HepG2 (cell line): Measurements from ENCODE around the gene COL9A3. TPM values are rescaled to one million over a fixed set of nuclear protein-coding genes. Genes with fewer than 3 reads are reported as not detected.

ENCODE experiments used
- EEA1 ChIP-seq: sonication (generic); formaldehyde crosslinking; IDR thresholded peaks from 2 replicates; pipeline ENCODE4 v1.5.1; 2020; ENCODE audit warnings: mild to moderate bottlenecking, missing genetic modification reagents, borderline replicate concordance
- GTF3A ChIP-seq: sonication (generic); formaldehyde crosslinking; conservative IDR thresholded peaks from 2 replicates; pipeline ENCODE4 v1.4.0; 2020; ENCODE audit warnings: mild to moderate bottlenecking, missing genetic modification reagents
- MTA1 ChIP-seq: sonication (generic); formaldehyde crosslinking; IDR thresholded peaks from 2 replicates; pipeline ENCODE4 v1.4.0; 2020; ENCODE audit warnings: missing genetic modification reagents, mild to moderate bottlenecking, borderline replicate concordance
- POLR2G ChIP-seq: fragments of 200-400 bp; formaldehyde crosslinking; IDR thresholded peaks from 2 replicates; pipeline ENCODE4 v1.6.1; 2018; ENCODE audit warnings: mild to moderate bottlenecking, low read depth, low read length, moderate library complexity
- RAD21 ChIP-seq: fragments of 450-650 bp; formaldehyde crosslinking; IDR thresholded peaks from 2 replicates; pipeline ENCODE4 v1.5.0; 2020; ENCODE audit warnings: mild to moderate bottlenecking
- RFX1 ChIP-seq: fragments of 450-650 bp; IDR thresholded peaks from 2 replicates; pipeline ENCODE4 v1.6.1; 2017
- RORA ChIP-seq: sonication (generic); formaldehyde crosslinking; IDR thresholded peaks from 2 replicates; pipeline ENCODE4 v1.5.0; 2020; ENCODE audit warnings: mild to moderate bottlenecking, missing genetic modification reagents, moderate library complexity
- TARDBP ChIP-seq: sonication (generic); formaldehyde crosslinking; IDR thresholded peaks from 2 replicates; pipeline ENCODE4 v1.8.0; 2022; ENCODE audit warnings: mild to moderate bottlenecking, missing genetic modification reagents
- ZBTB7B ChIP-seq: sonication (generic); formaldehyde crosslinking; IDR thresholded peaks from 2 replicates; pipeline ENCODE4 v1.4.0; 2020; ENCODE audit warnings: missing genetic modification reagents
- ZFAT ChIP-seq: sonication (generic); formaldehyde crosslinking; conservative IDR thresholded peaks from 2 replicates; pipeline ENCODE4 v1.8.1; 2023; ENCODE audit warnings: missing genetic modification reagents, inconsistent platforms
- ZFP36L1 ChIP-seq: sonication (generic); formaldehyde crosslinking; IDR thresholded peaks from 2 replicates; pipeline ENCODE4 v1.8.0; 2022; ENCODE audit warnings: mild to moderate bottlenecking, missing genetic modification reagents, moderate library complexity
- ZFYVE20 ChIP-seq: sonication (generic); formaldehyde crosslinking; IDR thresholded peaks from 2 replicates; pipeline ENCODE4 v1.8.0; 2023; ENCODE audit warnings: low read depth, mild to moderate bottlenecking, moderate library complexity, missing genetic modification reagents, borderline replicate concordance
- ZMAT3 ChIP-seq: sonication (generic); formaldehyde crosslinking; conservative IDR thresholded peaks from 2 replicates; pipeline ENCODE4 v1.7.0; 2021; ENCODE audit warnings: missing genetic modification reagents
- ZNF782 ChIP-seq: sonication (generic); formaldehyde crosslinking; IDR thresholded peaks from 2 replicates; pipeline ENCODE4 v1.4.0; 2020; ENCODE audit warnings: missing genetic modification reagents, mild to moderate bottlenecking, borderline replicate concordance
- polyA plus RNA-seq, 8 experiments: library from polyadenylated mRNA; depleted of rRNA in 3 of 8; stranded (reverse) in 7 of 8; unstranded in 1 of 8; fragments of >200 nt; fragmentation: Illumina TruSeq in 4 of 8; extraction: Trizol in 4 of 8; gene quantifications; 2 replicates each; pipeline versions ENCODE4 v1.2.1 to v1.2.3, GENCODE V29; 2011 to 2016; ENCODE audit warnings: low read depth in 4 of 8, missing spikeins in 1 of 8, mixed read lengths in 1 of 8; ENCODE audit not compliant: insufficient read depth in 1 of 8
- total RNA-seq, 5 experiments: library from RNA; depleted of rRNA; stranded (reverse); fragments of >200 nt; fragmentation: Illumina TruSeq; extraction: Trizol; gene quantifications; 2 replicates each; pipeline ENCODE4 v1.2.3, GENCODE V29; 2016; ENCODE audit warnings: low read depth in 1 of 5
- TF ChIP-seq, protein P1 (sequence below): sonication (generic); formaldehyde crosslinking; IDR thresholded peaks from 2 replicates; pipeline ENCODE4 v1.5.1; 2020; ENCODE audit warnings: mild to moderate bottlenecking, missing genetic modification reagents, borderline replicate concordance
- TF ChIP-seq, protein P2 (sequence below): sonication (generic); formaldehyde crosslinking; IDR thresholded peaks from 2 replicates; pipeline ENCODE4 v1.9.0; 2021; ENCODE audit warnings: missing genetic modification reagents, borderline replicate concordance
- TF ChIP-seq, protein P3 (sequence below): sonication (generic); formaldehyde crosslinking; IDR thresholded peaks from 2 replicates; pipeline ENCODE4 v1.4.0; 2020; ENCODE audit warnings: missing genetic modification reagents
- TF ChIP-seq, protein P4 (sequence below): sonication (generic); formaldehyde crosslinking; IDR thresholded peaks from 2 replicates; pipeline ENCODE4 v1.8.0; 2022; ENCODE audit warnings: missing genetic modification reagents, mild to moderate bottlenecking, moderate library complexity, borderline replicate concordance
- TF ChIP-seq, protein P5 (sequence below): IDR thresholded peaks from 2 replicates; pipeline ENCODE4 v1.6.1; 2016; ENCODE audit warnings: missing genetic modification reagents, missing compliant biosample characterization

The COL9A3 gene
- total and polyA plus RNA-seq, 2 of the 13 experiments (the other 11 are each of a cell fraction or from before 2014, with no cell fraction given) = 155 to 204 TPM

DNA sequence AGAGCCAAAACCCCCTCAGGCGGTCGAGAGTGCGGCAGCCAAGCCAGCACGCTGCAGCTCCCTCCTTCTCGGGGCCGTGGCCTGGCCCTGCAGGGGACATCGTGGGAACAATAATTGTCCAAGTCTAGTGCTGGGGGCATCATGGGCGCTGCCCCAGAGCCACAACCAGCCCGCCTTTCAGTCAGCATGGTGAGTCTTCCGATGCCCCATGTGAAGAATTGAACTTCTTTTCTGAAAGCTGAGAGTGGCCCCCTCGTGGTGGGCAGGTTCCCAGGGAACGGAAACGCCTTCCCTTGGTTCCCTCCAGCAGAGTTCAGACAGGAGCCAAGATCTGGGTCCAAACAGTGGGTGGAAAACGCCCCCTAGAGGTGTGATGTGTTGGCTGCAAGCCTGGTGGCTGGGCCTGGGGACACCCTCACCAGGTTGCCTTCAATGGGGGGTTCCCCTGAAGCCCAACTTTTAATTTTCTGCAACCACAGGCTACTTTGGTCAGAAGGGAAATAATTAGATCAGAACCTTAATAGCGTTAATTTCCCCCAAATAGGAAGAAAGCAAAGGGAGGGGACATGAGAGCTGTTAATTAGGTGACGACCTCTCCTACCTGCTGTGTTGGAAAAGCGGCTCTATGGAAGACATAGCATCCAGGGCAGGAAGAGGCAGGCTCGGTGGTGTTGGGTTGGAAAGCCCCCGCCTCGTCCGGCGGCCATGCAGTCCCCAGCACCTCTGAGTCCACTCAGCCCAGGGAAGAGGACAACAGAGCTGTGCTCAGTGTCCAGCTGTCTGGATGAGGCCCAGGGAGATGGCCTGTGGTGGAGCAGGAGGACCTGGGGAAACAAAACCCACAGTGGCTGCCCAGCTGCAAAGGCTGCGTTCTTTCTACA lies 25.3 kb upstream of the COL9A3 start (continued):
- TF ChIP-seq MTA1 (CRISPR knock-in tag) (peak; percentile 53; the same call in 1 of the 2 replicates), EEA1 (CRISPR knock-in tag) (no peak; the same call in 1 of the 2 replicates), ZFP36L1 (CRISPR knock-in tag) (no peak), GTF3A (CRISPR knock-in tag) (no peak), RORA (CRISPR knock-in tag) (no peak), ZMAT3 (0 out of 2 replicates have a peak, but pooled peaks have one; percentile 57), RAD21 (CRISPR knock-in tag) (peak; percentile 99), ZFYVE20 (CRISPR knock-in tag) (0 out of 2 replicates have a peak, but pooled peaks have one; percentile 40), ZNF782 (CRISPR knock-in tag) (no peak), TARDBP (CRISPR knock-in tag) (peak; percentile 39; the same call in 1 of the 2 replicates), ZBTB7B (CRISPR knock-in tag) (peak; percentile 91), POLR2G (no peak), ZFAT (no peak), RFX1 (no peak)
- TF ChIP-seq, protein P1, sequence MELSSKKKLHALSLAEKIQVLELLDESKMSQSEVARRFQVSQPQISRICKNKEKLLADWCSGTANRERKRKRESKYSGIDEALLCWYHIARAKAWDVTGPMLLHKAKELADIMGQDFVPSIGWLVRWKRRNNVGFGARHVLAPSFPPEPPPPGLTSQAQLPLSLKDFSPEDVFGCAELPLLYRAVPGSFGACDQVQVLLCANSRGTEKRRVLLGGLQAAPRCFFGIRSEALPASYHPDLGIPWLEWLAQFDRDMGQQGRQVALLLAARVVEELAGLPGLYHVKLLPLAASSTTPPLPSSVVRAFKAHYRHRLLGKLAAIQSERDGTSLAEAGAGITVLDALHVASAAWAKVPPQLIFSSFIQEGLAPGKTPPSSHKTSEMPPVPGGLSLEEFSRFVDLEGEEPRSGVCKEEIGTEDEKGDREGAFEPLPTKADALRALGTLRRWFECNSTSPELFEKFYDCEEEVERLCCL (CRISPR knock-in tag) = peak; percentile 83; the same call in 1 of the 2 replicates
- TF ChIP-seq, protein P2, sequence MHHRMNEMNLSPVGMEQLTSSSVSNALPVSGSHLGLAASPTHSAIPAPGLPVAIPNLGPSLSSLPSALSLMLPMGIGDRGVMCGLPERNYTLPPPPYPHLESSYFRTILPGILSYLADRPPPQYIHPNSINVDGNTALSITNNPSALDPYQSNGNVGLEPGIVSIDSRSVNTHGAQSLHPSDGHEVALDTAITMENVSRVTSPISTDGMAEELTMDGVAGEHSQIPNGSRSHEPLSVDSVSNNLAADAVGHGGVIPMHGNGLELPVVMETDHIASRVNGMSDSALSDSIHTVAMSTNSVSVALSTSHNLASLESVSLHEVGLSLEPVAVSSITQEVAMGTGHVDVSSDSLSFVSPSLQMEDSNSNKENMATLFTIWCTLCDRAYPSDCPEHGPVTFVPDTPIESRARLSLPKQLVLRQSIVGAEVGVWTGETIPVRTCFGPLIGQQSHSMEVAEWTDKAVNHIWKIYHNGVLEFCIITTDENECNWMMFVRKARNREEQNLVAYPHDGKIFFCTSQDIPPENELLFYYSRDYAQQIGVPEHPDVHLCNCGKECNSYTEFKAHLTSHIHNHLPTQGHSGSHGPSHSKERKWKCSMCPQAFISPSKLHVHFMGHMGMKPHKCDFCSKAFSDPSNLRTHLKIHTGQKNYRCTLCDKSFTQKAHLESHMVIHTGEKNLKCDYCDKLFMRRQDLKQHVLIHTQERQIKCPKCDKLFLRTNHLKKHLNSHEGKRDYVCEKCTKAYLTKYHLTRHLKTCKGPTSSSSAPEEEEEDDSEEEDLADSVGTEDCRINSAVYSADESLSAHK = peak; percentile 44; the same call in 1 of the 2 replicates
- TF ChIP-seq, protein P3, sequence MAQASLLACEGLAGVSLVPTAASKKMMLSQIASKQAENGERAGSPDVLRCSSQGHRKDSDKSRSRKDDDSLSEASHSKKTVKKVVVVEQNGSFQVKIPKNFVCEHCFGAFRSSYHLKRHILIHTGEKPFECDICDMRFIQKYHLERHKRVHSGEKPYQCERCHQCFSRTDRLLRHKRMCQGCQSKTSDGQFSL (CRISPR knock-in tag) = no peak
- TF ChIP-seq, protein P4, sequence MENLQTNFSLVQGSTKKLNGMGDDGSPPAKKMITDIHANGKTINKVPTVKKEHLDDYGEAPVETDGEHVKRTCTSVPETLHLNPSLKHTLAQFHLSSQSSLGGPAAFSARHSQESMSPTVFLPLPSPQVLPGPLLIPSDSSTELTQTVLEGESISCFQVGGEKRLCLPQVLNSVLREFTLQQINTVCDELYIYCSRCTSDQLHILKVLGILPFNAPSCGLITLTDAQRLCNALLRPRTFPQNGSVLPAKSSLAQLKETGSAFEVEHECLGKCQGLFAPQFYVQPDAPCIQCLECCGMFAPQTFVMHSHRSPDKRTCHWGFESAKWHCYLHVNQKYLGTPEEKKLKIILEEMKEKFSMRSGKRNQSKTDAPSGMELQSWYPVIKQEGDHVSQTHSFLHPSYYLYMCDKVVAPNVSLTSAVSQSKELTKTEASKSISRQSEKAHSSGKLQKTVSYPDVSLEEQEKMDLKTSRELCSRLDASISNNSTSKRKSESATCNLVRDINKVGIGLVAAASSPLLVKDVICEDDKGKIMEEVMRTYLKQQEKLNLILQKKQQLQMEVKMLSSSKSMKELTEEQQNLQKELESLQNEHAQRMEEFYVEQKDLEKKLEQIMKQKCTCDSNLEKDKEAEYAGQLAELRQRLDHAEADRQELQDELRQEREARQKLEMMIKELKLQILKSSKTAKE = 0 out of 2 replicates have a peak, but pooled peaks have one; percentile 10
- TF ChIP-seq, protein P5, sequence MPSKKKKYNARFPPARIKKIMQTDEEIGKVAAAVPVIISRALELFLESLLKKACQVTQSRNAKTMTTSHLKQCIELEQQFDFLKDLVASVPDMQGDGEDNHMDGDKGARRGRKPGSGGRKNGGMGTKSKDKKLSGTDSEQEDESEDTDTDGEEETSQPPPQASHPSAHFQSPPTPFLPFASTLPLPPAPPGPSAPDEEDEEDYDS (CRISPR knock-in tag) = peak; percentile 73
